GM23338 (cell line): ENCODE data around the gene BLACAT1.

Experiments
- NANOG ChIP-seq: IDR thresholded peaks from 2 replicates; pipeline ENCODE4 v1.6.1; 2016; ENCODE audit warnings: antibody characterized with exemption, borderline replicate concordance
- POLR2AphosphoS5 ChIP-seq: IDR thresholded peaks from 2 replicates; pipeline ENCODE4 v1.6.1; 2016; ENCODE audit warnings: antibody characterized with exemption, low read depth
- ZNF114 ChIP-seq: fragments of 250-450 bp; sonication (Bioruptor Pico); IDR thresholded peaks from 2 replicates; pipeline ENCODE4 v1.5.0; 2020; ENCODE audit warnings: mild to moderate bottlenecking, moderate library complexity
- TF ChIP-seq, protein P1 (sequence below), 2 experiments: fragments of 200-600 bp in 1 of 2; sonication (generic) in 1 of 2; conservative IDR thresholded peaks; 2 replicates each; pipeline versions ENCODE4 v1.5.1 to v1.6.1; 2016 to 2017; ENCODE audit warnings: antibody characterized with exemption in 2 of 2, low read depth in 2 of 2, mild to moderate bottlenecking in 2 of 2, moderate library complexity in 1 of 2

DNA sequence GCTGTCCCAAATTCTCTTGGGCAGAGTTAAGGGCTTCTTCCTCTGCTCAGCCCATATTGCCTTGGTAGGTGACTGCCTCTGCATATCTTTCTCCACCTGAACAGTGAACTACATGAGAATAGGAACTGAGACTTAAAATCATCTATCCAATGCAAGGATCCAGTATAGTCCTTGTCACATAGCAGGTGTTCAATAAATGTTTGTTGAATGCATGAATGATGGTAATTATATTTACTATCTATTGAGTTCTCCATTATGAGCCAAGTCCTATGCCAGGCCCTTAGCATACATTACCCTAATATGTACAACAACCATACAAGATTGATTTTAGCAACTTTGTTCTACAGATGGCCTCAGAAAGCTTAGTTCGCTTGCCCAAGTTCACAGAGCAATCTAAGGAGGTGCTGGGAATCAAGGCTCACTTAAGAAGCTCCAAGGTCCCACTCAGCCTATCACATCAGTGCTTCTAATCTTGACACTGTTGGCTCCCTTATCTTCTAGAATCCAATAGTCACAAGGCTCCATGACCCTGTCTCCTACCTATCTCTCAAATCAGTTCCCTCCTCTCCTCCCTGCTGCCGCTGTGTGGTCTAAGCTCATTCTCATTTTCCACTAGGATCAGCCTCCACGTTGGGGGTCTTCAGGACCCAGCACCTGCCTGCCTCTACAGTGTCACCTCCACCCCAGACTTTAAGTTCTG, 46.4 kb upstream of the BLACAT1 start:
- TF ChIP-seq, protein P1, sequence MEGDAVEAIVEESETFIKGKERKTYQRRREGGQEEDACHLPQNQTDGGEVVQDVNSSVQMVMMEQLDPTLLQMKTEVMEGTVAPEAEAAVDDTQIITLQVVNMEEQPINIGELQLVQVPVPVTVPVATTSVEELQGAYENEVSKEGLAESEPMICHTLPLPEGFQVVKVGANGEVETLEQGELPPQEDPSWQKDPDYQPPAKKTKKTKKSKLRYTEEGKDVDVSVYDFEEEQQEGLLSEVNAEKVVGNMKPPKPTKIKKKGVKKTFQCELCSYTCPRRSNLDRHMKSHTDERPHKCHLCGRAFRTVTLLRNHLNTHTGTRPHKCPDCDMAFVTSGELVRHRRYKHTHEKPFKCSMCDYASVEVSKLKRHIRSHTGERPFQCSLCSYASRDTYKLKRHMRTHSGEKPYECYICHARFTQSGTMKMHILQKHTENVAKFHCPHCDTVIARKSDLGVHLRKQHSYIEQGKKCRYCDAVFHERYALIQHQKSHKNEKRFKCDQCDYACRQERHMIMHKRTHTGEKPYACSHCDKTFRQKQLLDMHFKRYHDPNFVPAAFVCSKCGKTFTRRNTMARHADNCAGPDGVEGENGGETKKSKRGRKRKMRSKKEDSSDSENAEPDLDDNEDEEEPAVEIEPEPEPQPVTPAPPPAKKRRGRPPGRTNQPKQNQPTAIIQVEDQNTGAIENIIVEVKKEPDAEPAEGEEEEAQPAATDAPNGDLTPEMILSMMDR (conservative IDR thresholded peaks at IDR 0.05; ENCODE audit: low read depth in 2 of 2) = no peak
- no peak for TF ChIP-seq NANOG
- TF ChIP-seq POLR2AphosphoS5 = no peak
- TF ChIP-seq ZNF114 (CRISPR knock-in tag) = no peak
